GM12874 (cell line): ENCODE results near the gene XYLT1.

Experiments used
- TF ChIP-seq, protein P1 (sequence below): IDR thresholded peaks from 2 replicates; pipeline ENCODE4 v1.5.1; 2011; ENCODE audit warnings: low read depth, mild to moderate bottlenecking, control low read depth, low read length, moderate library complexity; ENCODE audit not compliant: insufficient read depth

Gene XYLT1

DNA sequence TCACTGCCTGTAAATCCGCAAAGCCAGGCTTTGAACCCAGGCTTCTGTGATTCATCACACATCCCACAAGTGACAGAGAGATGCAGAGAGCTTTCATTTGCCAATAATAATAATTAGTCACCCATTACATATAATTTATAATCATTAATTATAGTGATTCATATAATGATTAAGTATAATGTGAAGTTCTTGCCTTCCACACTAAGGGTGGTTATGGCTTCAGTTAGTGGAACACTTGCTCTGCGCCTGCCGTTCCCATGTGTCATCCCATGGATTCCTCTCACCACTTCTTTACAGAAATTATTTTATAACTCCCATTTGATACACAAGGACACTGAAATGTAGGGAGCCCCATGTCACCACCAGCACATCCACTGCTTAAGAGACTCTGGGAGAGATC, 39.8 kb upstream of the XYLT1 start:
- TF ChIP-seq, protein P1, sequence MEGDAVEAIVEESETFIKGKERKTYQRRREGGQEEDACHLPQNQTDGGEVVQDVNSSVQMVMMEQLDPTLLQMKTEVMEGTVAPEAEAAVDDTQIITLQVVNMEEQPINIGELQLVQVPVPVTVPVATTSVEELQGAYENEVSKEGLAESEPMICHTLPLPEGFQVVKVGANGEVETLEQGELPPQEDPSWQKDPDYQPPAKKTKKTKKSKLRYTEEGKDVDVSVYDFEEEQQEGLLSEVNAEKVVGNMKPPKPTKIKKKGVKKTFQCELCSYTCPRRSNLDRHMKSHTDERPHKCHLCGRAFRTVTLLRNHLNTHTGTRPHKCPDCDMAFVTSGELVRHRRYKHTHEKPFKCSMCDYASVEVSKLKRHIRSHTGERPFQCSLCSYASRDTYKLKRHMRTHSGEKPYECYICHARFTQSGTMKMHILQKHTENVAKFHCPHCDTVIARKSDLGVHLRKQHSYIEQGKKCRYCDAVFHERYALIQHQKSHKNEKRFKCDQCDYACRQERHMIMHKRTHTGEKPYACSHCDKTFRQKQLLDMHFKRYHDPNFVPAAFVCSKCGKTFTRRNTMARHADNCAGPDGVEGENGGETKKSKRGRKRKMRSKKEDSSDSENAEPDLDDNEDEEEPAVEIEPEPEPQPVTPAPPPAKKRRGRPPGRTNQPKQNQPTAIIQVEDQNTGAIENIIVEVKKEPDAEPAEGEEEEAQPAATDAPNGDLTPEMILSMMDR: no peak

DNA sequence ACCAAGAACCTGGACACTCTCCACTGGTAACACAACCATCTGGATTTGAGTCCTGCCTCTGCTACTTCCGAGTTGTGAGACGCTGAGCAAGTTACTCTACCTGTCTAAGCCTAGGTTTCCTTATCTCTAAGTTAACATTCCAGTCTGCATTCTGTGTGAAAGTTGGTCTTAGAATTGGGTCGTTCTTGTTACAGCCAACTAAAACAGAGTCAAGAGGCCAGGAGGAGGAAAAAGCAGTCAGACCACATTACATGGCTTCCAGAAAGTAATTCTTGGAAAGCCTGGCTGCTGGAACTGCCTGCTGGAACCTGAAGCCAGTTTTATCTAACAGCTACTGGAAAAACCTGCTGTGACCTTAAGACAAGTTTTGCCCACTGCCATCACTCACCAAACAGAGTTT, 38.4 kb upstream of the XYLT1 start:
- TF ChIP-seq, protein P1: no peak

DNA sequence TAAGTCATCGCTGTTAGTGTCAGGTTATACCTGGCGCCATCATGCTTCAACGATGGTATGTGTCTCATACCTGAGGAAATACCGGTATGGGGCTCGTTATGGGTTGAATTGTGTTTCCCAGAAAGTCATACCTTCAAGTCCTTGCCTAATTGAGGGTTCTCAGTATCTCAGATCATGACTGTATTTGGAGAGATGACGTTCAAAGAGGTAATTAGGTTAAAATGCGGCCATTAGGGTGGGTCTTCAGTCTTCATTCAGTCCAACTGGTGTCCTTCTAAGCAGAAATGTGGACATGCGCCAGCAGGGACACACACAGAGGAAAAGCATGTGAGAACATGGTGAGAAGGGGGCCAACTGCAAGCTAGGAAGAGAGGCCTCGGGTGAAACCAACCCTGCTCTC, 37.5 kb upstream of the XYLT1 start:
- TF ChIP-seq, protein P1: no peak

DNA sequence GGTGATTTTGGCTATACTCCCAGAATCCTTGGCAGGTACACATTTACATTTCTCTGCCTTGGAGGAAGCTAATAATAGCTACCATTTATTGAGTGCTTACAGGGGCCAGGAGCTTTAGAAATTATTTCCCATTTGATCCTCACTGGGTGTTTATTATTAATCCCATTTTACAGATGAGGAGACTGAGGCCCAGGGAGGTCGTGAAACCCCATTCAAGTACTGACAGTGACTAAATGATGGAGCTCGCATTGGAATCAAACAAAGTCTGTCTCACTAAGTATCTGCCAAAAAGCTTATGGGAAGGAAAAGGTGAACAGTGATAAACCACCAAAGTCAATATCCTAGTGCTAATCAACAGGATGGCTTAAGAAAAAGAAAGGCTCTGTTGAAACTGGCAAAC, 33.3 kb upstream of the XYLT1 start:
- TF ChIP-seq, protein P1: no peak

DNA sequence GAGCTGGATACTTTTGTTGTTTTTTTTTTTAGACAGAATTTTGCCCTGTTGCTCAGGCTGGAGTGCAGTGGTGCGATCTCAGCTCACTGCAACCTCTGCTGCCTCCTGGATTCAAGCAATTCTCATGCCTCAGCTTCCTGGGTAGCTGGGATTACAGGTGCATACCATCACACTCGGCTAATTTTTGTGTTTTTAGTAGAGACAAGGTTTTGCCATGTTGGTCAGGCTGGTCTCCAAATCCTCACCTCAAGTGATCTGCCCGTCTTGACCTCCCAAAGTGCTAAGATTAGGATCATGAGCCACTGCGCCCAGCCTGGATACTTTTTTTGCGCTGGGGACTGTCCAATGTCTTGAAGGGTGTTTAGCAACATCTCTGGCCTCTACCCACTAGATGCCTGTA, 32.6 kb upstream of the XYLT1 start:
- TF ChIP-seq, protein P1: no peak

DNA sequence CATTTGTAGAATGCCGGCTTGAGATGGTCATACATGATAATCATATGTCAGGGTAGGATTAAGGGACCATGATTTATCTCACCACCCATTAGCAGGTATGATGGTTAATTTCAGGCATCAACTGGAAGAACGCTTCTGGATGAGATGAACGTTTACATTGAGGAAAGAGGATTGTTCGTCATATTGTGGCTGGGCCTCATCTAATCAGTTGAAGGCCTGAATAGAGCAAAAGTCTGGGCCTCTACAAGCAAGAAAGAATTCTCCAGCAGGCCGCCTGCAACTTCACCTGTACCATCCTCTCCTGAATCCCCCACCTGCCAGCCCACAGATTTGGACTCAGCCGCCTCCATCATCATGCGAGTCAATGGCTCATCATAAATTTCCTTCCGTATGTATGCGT, 30.6 kb upstream of the XYLT1 start:
- TF ChIP-seq, protein P1: no peak

DNA sequence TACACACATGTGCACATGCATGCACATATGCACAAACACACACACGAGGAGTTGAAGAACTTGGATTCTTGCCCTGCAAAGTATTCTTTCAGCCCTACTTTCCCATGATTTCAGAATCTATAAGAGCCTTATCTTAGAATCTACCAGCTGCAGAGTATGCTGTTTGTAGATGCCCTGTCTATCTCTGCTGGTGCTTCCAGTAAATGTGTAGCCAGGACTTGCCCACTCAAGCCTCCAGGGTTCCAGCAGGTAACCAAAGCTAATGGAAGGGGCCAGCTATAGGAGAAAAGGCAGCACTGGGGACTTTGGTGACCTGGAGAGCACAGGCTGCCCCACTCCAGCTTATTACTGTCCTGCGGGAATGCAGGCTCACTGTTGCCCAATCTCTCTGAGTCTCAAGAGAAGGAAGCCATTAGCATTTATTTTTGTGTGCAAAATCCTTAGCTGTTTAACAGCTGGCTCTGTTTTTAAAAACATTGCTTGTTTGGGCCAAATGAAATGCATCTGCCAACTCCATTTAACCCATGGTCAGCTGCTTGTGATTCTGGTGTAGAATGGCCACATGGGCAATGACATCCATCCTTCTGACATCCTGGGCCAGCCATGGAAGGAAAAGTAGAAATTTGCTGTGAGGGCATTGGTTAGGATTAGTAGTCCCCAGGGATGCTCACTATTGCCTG, 28.6 kb upstream of the XYLT1 start:
- TF ChIP-seq, protein P1: no peak
